GM21619 (cell line): ENCODE data around the gene HOMEZ.
"Not testable (repeated sequence)": the region's sequence is repeated elsewhere in the genome, so short reads cannot be mapped to it uniquely, and the experiment has no call there.

Experiments used
- ATAC-seq: cut with Tn5 transposase; IDR thresholded peaks from one replicate; pipeline ENCODE4 v1.9.1; 2021; ENCODE audit not compliant: unreplicated experiment

The HOMEZ gene

GRCh38 chr14:23284654-23285529, 1.0 kb downstream of the HOMEZ start:
- ATAC-seq: no peak

GRCh38 chr14:23281247-23281646, 4.7 kb downstream of the HOMEZ start:
- ATAC-seq: no peak

GRCh38 chr14:23277928-23278327, 8.0 kb downstream of the HOMEZ start:
- ATAC-seq: not testable (repeated sequence)

GRCh38 chr14:23277189-23277588, 8.7 kb downstream of the HOMEZ start:
- ATAC-seq: no peak

GRCh38 chr14:23275412-23275811, 10.5 kb downstream of the HOMEZ start:
- ATAC-seq: no peak

GRCh38 chr14:23269193-23269592, 16.7 kb downstream of the HOMEZ start:
- no peak for ATAC-seq

GRCh38 chr14:23260849-23261248, 25.1 kb downstream of the HOMEZ start:
- not testable (repeated sequence) for ATAC-seq

GRCh38 chr14:23259426-23259825, 26.5 kb downstream of the HOMEZ start:
- ATAC-seq: no peak

GRCh38 chr14:23258256-23258655, 27.7 kb downstream of the HOMEZ start:
- ATAC-seq: no peak

- ATAC-seq: no peak
Measured at GRCh38 chr14:23252420-23253333, 33.3 kb downstream of the HOMEZ start.

- no peak for ATAC-seq
Measured at GRCh38 chr14:23252006-23252405, 33.9 kb downstream of the HOMEZ start.

GRCh38 chr14:23249824-23250223, 36.1 kb downstream of the HOMEZ start:
- no peak for ATAC-seq

GRCh38 chr14:23248601-23249000, 37.3 kb downstream of the HOMEZ start:
- no peak for ATAC-seq

- no peak for ATAC-seq
Measured at GRCh38 chr14:23245282-23245681, 40.6 kb downstream of the HOMEZ start.

GRCh38 chr14:23243066-23243465, 42.9 kb downstream of the HOMEZ start:
- ATAC-seq: no peak

- no peak for ATAC-seq
Measured at GRCh38 chr14:23242076-23242475, 43.9 kb downstream of the HOMEZ start.

GRCh38 chr14:23241061-23241715, 44.7 kb downstream of the HOMEZ start:
- not testable (repeated sequence) for ATAC-seq

GRCh38 chr14:23240661-23241060, 45.3 kb downstream of the HOMEZ start:
- no peak for ATAC-seq

- peak; percentile 73 for ATAC-seq
Measured at GRCh38 chr14:23237772-23238594, 47.9 kb downstream of the HOMEZ start, which contains the start of gene RNF212B. TSS of gene RNF212B (plus strand) at chr14:23237936. CDS start at chr14:23240346, 2,410 bp downstream.

GRCh38 chr14:23232241-23232808, 53.6 kb downstream of the HOMEZ start:
- not testable (repeated sequence) for ATAC-seq
